Measurements from ENCODE around the gene KLHL40.

The KLHL40 gene

DNA sequence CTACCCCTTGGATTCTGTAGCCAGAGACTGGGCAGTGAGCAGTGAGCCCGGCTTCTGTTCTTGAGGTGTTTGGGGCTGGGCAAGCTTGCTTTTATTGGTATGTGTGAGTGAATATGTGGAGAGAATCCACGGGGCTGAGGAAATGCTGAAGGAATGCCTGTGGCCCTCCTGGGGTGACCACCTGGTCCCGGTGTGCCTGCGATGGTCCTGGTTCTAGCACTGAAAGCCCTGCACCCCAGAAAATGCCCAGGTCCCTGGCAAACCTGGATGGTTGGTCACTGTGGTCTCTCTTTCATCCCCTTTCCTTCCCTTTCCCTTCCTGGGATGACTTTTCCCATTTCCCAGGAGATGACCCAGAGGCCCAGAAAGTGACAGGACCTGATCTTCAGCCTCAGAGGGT lies 27.7 kb upstream of the KLHL40 start:
- no peak for DNase-seq

DNA sequence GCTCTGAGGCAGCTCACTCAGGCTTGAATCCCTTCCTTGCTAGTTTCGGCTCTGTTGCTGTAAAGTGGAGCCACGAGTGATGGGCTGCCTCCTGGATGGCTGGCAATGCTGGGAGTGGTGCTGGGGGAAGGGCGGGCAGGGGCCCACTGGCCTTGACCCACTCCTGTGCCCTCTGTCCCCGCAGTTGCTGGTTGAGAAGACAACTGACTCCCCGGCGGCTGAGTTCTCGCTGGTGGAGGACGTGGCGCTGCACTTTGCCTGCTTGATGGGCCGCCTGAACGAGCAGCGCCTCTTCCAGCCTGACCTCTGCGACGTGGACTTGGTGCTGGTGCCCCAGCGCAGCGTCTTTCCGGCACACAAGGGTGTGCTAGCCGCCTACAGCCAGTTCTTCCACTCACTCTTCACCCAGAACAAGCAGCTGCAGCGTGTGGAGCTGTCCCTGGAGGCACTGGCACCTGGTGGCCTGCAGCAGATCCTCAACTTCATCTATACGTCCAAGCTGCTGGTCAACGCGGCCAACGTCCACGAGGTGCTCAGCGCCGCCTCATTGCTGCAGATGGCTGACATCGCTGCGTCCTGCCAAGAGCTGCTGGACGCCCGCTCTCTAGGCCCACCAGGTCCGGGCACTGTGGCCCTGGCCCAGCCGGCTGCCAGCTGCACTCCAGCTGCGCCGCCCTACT lies 27.1 kb upstream of the KLHL40 start:
- no peak for DNase-seq

DNA sequence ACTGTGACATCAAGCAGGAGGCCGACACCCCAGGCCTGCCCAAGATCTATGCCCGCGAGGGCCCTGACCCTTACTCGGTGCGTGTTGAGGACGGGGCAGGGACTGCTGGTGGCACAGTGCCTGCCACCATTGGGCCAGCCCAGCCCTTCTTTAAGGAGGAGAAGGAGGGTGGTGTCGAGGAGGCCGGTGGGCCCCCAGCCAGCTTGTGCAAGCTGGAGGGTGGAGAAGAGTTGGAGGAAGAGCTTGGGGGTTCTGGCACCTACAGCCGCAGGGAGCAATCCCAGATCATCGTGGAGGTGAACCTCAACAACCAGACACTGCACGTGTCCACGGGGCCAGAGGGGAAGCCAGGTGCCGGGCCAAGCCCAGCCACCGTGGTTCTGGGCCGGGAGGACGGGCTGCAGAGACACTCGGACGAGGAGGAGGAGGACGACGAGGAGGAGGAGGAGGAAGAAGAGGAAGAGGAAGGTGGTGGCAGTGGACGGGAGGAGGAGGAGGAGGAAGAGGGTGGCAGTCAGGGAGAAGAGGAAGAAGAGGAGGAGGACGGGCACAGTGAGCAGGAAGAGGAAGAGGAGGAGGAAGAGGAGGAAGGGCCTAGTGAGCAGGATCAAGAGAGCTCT lies 26.5 kb upstream of the KLHL40 start:
- no peak for DNase-seq

DNA sequence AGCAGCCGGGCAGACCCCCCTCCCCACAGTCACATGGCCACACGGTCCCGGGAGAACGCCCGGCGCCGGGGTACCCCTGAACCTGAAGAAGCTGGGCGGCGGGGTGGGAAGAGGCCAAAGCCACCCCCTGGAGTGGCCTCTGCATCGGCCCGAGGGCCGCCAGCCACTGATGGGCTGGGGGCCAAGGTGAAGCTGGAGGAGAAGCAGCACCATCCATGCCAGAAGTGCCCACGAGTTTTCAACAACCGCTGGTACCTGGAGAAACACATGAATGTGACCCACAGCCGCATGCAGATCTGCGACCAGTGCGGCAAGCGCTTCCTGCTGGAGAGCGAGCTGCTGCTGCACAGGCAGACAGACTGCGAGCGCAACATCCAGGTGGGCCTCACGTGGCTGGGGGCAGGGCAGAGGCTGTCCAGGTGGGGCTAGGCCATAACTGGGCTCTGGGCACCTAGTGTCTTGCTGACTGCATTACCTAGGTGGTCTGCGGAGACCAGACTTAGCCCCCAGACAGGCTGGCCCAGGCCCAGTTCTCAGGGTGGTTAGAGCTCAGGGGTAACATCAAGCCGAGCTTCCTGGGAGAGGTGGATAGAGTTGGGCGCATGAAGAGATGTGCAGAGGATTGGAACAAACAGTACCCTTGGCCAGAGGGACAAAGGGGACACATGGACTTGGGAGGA lies 25.7 kb upstream of the KLHL40 start:
- DNase-seq, result no peak

DNA sequence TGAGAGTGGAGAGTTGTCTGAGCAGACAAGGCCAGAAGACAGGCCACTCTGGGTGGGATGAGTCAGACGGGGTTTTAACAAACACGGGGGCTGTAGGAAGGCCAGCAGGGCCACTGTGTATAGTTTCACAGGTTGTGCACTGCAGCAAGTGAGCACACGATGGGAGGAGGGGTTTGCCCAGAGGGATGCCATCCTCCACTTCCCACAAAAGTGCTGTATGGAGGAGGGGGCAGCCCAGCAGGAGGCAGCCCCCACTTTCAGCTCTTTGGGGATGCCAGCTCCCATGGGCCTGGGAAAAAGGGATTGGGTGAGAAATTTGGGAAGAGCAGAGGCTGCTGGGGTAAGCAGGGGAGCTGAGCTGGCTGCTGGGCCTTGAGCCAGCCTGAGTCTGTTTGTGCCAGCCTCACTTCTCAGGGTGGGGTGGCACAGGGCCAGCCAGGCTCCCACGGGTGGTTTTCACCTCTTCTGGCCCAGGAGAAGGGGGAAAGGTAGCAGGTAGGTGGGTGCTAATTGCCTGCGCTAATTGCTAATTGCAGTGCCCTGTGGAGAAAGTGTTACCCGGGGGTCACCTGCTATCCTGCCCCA lies 25.1 kb upstream of the KLHL40 start:
- no peak for DNase-seq

DNA sequence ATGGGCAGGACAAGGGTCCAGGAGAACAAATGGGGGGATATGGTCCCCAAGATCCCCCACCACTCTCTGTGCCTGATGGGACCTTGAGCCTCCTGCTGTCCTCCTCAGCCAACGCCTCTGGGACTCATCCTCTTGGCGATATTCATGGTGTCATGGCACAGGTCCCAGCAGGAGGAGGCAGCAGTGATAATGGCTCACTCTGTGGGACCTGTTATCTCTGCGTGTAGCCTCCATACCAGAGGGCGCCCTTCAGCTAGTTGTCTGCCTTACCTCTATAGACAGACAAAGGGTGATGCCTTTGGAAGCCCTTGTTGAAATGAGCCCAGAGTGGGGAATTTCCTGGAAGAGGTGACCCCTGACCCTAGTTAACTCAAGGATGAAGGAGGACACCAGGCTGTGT lies 24.4 kb upstream of the KLHL40 start:
- no peak for DNase-seq

DNA sequence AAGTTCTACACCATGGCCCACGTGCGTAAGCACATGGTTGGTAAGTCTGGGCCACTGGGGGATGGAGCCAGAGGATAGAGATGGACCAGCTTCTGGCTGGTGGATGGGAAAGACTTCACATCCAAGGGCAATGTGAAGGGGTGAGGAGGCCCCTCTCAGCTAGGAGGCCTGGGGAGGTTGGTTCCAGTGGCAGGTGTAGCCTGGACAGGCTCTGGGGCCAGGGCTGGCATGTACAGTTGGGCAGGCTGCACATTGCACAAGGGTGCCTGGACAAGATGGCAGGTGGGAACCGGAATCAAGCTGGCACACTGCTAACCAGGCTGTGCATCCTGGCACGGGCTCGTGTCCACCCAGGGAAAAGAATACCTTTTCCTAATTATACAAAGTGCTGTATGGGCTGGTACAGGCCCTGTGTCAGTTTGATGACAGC lies 23.7 kb upstream of the KLHL40 start:
- no peak for DNase-seq

DNA sequence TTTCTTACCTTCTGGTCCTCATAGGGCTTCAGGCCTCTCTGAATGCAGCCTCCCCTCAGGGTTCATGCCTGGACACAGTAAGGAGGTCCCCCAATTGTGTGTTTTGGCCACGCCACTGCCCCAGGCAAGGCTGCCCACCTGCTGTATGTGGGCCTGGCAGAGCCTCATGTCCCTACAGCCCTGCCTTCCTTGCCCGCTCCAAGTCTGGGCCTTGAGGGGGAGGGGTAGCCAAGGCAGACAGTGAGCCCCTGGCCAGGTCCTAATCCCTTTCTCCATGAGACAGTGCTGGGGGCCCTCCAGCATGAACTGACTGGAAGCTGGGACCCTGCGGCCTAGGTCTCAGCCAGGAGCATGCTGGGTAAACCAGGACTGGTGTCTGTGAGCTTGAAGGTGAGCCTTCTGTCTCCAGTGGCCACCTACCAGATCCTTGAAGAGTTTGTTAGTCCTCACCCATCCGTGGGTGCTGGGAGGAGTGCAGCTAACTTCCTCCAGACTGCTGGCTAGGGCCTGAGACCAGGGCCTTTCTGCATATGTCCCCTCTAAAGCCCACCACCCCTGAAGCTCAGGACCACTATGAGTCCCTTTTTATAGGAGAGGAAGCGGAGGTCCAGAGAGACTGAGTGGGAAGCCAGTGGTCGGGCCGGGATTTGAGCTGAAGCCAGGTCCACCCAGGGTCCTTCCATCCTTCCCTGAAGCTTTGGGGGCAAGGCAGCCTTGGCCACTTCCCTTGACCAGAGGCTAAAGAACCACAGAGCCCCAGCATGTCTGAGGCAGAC lies 23.1 kb upstream of the KLHL40 start:
- DNase-seq, result no peak

DNA sequence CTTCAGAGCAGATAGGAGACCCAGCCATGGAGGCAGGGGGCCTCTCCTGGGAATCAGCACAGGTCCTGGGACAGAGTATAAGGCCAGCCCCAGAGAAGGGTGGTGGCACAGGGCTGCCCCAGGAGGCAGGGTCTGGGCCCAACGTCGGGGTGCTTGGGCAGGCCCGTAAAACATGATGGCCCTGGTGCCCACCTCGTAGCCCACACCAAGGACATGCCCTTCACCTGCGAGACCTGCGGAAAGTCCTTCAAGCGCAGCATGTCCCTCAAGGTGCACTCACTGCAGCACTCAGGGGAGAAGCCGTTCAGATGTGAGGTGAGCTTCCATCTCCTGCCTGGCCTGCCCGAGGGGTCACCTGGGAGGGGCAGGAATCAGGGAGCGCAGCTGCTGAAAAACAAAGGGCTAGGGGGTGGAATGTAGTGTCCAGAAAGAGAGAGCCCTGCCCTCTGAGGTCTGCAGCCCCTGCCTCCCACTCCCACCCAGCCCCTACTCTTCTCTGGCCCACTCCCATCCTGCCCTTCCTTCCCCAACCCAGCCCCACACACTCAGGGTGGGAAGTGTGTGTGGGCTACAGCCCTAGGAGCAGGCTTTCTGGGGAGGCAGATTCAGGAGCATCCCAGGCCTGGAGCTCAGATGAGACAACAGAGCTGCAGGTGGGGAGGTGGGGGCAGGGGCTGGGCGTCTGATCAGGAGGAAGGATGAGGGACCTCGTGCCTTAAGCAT lies 22.4 kb upstream of the KLHL40 start:
- no peak for DNase-seq

DNA sequence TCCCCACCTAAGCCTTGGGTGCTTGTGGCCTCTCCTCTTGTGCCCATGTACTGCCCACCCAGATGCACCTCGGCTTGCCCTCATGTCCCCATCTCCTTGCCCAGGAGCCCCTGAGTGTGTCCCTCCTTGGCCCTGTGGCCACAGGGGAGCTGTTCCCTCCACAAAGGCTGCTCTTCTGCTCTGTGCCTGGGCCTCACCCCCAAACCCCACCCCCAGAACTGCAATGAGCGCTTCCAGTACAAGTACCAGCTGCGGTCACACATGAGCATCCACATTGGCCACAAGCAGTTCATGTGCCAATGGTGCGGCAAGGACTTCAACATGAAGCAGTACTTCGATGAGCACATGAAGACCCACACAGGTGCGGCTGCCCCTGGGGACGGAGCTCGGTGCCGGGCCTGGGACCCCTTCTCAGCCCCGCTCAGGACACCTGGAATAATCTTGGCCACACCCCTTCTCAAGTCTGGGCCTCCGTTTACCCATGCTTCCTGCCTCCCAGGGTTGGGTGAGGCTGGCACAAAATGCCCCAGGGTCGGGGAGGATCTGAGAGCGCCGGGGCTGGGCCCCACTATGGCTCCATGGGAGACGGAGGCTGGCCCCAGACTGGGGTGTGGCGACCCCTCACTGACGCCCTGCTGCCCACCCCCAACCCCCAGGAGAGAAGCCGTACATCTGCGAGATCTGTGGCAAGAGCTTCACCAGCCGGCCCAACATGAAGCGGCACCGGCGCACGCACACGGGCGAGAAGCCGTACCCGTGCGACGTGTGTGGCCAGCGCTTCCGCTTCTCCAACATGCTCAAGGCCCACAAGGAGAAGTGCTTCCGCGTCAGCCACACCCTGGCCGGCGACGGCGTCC lies 21.5 kb upstream of the KLHL40 start:
- DNase-seq, result no peak

DNA sequence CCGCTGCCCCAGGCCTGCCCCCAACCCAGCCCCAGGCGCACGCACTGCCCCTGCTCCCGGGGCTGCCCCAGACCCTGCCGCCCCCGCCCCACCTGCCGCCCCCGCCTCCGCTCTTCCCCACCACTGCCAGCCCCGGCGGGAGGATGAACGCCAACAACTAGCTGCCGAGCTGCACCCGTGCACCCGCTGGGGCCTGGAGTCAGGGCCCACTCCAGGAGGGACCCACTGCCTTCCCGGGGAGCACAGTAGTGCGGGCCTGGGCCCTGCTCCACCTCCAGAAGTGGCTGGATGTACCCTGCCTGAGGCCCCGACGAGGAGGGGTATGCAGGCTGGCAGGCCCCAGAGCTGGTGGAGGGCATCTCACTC lies 20.9 kb upstream of the KLHL40 start:
- no peak for DNase-seq

DNA sequence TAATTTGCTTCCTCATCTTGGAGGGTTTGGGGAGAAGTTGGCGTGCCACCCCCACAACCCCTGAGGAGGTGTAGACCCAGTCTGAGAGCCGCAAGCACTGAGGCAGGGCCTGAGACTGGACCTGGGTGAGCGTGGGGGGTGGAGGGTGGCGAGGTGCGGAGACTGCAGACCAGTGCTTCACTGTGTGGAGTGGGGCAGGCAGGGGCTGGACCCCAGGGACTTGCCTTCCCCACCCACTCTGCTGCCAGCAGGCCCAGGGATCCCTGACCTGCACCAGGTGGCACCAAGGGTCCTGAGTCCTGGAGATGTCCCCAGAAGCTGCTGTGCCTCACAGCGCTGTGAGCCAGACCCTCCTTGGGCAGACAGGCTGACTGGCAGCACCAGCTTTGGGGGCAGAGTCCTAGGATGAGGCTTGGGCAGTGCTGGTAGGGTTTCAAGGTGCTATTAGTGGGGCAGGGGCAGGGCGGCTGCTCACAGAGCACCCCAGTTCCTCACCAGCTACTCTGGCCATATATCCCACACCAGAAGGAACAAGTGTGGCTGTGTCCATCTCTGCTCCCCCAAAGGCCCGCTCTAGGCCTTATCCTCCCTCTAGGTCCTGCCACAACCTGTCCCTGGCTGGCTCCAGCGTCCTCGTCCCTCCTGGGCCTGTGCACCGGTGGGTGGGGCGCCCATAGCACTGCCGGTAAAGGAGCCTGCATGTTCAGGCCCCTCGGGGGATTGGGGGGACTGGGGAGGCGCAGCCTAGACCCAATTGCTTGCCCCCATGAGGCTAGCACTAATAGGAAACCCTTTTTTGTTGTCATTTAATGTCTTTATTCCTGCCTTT lies 20.1 kb upstream of the KLHL40 start:
- no peak for DNase-seq

DNA sequence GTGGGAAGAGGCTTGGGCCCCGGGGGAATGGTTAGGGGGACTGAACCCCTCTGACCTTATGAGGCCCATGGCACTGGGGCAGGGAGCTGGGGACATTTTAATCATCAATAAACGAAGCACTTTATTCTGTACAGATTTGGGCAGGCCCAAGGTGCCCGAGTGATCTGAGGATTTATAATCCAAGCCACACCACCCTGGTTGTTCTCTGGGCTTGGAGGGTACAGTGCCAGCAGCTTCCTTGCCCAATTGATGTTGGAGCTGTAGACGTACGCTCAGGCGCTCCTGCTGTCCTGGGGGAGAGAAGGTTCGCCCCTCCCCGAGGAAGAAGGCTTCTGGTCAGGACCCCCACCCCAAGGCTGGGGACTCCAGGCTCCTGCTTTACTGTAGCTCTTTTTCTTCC lies 19.3 kb upstream of the KLHL40 start:
- no peak for DNase-seq

DNA sequence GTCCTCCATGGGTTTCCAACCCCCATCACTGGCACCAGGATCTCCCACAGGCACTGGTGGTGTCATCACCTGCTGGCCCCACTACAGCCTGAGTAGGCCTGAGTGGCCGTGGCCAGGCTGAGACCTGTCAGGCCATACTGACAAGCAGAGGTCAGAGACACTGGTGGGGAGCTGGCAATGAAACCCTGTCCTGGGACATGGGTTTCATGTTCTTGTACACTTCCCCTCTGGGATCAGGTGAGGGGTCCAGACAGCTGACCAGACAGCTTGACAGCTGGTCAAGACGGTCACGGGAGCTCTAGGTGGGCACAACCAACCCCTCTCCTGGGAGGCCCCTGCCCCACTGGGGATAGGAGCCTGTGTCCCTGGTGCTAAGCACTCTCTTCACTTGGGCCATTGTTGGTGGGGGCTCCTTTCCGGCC lies 18.7 kb upstream of the KLHL40 start:
- no peak for DNase-seq

DNA sequence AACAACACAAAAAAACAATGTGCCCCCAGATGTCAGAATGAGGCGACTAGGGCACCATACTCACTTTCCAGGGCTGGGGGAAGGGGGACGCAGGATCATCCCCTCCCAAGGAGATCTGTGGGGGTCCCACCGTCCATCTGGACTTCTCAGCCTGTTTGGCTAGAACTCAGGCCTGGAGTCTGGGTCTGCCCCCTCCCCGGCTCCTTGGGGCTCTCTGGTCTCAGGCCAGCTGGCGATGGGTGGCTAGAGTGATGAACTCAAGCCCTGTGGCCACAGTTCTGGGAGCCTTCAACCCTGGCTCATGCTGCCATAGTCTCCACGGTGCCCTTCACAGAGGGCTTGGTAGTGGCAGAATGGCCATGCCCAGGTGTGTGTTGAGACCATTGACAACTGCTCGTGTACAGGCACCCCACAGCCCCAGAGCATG lies 18.2 kb upstream of the KLHL40 start:
- DNase-seq, result no peak

DNA sequence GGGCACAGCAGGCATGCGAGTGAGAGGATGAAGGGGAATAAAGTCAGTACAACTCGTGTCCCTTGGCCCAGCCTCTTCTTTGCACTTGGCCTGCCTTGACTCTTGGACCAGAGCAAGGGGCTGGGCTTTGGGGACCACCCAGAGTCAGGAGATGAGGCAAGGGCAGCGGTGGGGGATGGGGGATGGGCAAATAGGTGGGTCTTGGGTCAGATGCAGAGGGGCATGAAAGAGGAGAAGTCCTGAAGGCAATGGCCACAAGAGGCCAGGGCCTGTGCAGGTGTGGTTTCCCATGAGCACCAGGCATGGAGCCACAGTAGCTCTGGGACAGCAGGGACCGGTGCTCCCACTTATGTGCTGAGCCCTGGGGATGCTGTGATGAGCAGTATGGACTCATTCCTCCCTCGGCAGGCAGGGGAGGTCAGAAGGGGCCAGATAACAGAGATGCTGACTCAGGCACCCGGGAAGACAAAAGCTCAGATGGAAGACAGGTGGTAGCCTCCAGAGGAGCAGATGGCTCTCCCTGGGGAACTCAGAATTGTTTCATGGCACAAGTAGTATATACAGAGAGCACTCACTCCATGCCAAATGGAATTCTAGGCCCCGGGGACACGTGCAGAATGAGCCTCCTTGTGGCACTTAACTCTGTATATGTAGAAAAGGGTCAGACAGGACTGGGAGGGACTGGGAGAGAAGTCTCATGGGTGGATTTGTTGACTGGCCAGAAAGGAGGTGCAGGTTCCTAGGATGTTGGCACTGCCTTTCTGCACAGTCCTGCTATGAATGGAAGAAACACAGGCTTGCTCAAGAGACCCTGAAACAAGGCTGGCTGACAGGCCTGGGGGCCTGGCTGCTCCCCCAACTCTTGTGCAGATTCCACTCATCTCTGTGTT lies 17.6 kb upstream of the KLHL40 start:
- no peak for DNase-seq

DNA sequence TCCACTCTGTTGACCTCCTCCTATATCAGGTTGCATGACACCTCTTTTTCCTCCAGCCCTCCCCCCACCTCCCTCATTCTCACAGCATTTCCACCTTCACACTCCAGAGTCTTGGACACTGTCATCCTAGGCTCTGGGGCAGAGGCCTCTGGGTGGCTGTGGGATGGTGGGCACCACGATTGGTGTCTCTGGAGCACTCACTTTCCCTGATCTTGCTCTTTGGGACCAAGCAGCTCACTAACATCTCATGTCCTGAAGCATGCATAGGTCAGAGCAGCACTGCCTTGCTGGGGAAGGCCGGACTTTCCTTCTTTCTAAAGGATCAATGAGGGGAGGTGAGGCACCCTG lies 16.9 kb upstream of the KLHL40 start:
- DNase-seq, result no peak

DNA sequence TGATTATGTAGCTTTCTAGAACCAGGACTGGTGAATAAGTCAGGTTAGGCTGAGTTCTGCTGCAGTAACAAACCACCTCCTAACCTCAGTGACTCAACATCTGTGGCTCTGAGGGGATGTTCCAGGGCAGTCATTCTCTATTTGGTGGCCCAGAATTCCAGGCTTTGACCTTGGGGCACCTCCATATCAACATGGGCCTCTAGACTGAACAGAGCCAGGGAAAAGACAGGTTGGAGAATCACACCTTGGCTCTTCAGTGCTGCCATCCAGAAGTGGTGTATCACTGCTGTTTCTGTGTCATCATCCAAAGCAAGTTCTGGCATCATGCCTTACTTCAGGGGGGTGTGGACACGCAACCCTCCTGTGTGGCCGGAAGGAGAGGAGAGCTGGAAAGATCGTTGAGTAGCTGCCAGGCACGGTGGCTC lies 16.5 kb upstream of the KLHL40 start:
- DNase-seq, result no peak

DNA sequence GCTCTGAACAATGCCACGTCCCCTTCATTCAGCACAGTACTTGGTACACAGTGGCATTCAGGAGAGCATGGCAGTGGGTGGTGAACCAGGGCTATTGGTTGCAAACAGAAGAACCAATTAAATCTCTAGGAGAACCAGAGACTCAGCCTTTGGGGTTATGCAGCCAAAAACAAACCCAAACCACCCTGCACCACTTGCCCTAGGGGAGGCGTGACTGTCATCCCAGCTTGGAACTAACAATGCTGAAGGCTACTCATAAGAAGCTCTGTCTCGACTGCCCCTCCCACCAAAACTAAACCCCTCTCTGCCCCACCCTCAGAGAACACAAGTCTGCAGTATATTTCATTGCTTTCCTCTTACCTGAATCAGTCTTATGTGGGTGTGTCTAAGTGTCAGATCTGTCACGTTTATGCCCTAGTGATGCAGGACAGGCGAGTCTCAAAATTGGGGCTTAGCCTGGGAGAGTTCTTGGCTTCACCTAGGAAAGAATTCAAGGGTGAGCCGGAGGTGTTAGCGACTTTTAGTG lies 15.2 kb upstream of the KLHL40 start:
- DNase-seq, result no peak

All from stimulated activated CD4-positive, alpha-beta T cell treated with anti-CD3 and anti-CD28 coated beads, Interleukin-4, amount 100 ng/mL, for 24 hours (primary cell).